ENCODE data around the gene ECI1. TPM values are rescaled to one million over a fixed set of nuclear protein-coding genes. Genes with fewer than 3 reads are reported as not detected.

ECI1 gene
- total RNA-seq, 1 experiment from 2014 or later = 140 TPM

DNA sequence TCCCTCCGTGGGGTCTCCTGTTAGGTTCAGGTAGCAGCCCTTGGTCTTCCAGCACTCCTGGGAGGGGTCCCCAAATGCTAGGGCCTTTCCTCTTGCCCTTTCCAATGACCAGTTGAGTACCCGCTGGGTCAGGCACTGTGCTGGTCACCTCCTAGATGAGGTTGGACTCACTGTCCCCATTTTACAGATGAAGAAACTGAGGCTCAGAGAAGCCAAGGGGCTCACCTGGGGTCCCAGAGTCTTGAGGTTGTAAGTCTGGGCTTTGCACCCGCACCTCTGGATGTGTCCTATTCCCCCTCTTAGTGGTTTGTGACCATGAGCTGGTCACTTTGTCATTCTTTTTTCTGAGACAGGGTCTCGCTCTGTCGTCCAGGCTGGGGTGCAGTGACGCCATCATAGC lies 53.6 kb downstream of the ECI1 start:
- DNase-seq (ENCODE audit: low read depth, low spot score) (no peak), ATAC-seq (no peak)
- H2AFZ ChIP-seq (ENCODE audit: low read depth, low read length, poor library complexity, severe bottlenecking) = no peak overlapping the region
- intact Hi-C loops (cut with micrococcal nuclease) = loop anchor here (10.0 kb wide), 1 partner anchor 307 kb away; no protein-coding TSS in a partner anchor
- ChIA-PET RAD21 (ENCODE audit: low non-redundant PET in 1 of 2, low total read pairs in 2 of 2, uncharacterized antibody in 2 of 2, unreplicated experiment in 2 of 2) (no interaction called here), CTCF (no interaction called here), POLR2A (interaction anchor here (1.5 to 2.1 kb wide), 2 partner anchors 17 to 43 kb away, joined by 3 to 6 read pairs; partner anchors contain the start of genes PGP and TRAF7)
- TF ChIP-seq SRF (IDR thresholded peaks at IDR 0.05; ENCODE audit: low read depth) = no peak
- TF ChIP-seq JUND (IDR thresholded peaks at IDR 0.05) = no peak
- TF ChIP-seq ELF1 (IDR thresholded peaks at IDR 0.05; ENCODE audit: borderline replicate concordance, low read depth) = no peak
- no peak for TF ChIP-seq CBX3 (IDR thresholded peaks at IDR 0.05; ENCODE audit: low read depth)
- H3K36me3 ChIP-seq (ENCODE audit: control insufficient read depth in 1 of 2, insufficient read depth in 2 of 2, low read length in 2 of 2) = no peaks in the 10 kb centered on the region
- H3K27me3 ChIP-seq (ENCODE audit: insufficient read depth, low read length) = no peaks in the 10 kb centered on the region
- no TSS peak for BruUV-seq (replicated peaks)
- H3K79me2 ChIP-seq (ENCODE audit: insufficient read depth, low read length) = no peaks in the 10 kb centered on the region
- H3K4me3 ChIP-seq (replicated peaks in 1 of 2; ENCODE audit: low read depth in 1 of 2, low read length in 2 of 2) = no peak overlapping the region
- no peak overlapping the region for H3K27ac ChIP-seq (ENCODE audit: low read depth, low read length)
- H3K9me3 ChIP-seq (ENCODE audit: control insufficient read depth in 1 of 2, insufficient read depth in 1 of 2, low read depth in 1 of 2, low read length in 2 of 2) = no peaks in the 10 kb centered on the region
- peaks cover 5 to 19% of the 10 kb centered on the region in 2 experiments for H3K4me1 ChIP-seq (ENCODE audit: control insufficient read depth in 1 of 2, insufficient read depth in 2 of 2, low read length in 2 of 2)
- no peak overlapping the region for H3K4me2 ChIP-seq (ENCODE audit: low read length)
- H3K9ac ChIP-seq (ENCODE audit: low read length) = no peak overlapping the region
- H4K20me1 ChIP-seq (ENCODE audit: insufficient read depth) = no peaks in the 10 kb centered on the region
- H3K9me2 ChIP-seq (ENCODE audit: insufficient read depth) = no peaks in the 10 kb centered on the region

DNA sequence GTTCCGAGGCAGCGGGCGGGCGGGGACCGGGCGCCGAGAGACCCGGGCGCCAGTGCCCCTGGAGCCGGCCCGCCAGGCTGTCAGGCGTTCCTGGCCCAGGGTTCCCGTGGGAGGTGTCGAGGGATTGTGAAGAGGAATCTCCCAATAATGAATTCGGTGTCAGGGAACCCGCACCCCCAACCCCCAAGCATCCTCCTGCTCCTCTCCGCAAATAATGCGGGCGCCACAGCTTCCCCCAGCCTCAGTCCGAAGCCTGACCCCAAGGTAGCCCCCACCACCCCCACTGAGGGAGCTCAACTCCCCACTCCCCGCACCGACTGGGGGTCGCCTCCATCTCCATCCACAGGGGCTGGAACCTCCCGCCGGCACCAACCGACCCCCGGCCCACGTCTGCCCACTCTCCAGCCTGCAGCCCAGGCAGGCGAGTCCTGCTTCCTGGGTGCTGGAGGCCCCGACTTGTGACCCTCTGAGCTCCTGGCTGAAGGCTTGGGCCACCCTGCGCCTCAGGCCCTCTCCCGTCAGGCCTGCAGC lies 54.3 kb downstream of the ECI1 start:
- intact Hi-C loops (cut with micrococcal nuclease) = loop anchor here (10.0 kb wide), 1 partner anchor 308 kb away; no protein-coding TSS in a partner anchor
- peaks cover 5 to 19% of the 10 kb centered on the region in 2 experiments for H3K4me1 ChIP-seq (ENCODE audit: control insufficient read depth in 1 of 2, insufficient read depth in 2 of 2, low read length in 2 of 2)
- H3K4me2 ChIP-seq (ENCODE audit: low read length) = no peak overlapping the region
- H3K79me2 ChIP-seq (ENCODE audit: insufficient read depth, low read length) = no peaks in the 10 kb centered on the region
- DNase-seq (ENCODE audit: low read depth, low spot score) (no peak), ATAC-seq (no peak)
- no peaks in the 10 kb centered on the region for H4K20me1 ChIP-seq (ENCODE audit: insufficient read depth)
- RAD21 ChIA-PET (ENCODE audit: low non-redundant PET in 1 of 2, low total read pairs in 2 of 2, uncharacterized antibody in 2 of 2, unreplicated experiment in 2 of 2) = no interaction called here
- H3K4me3 ChIP-seq (replicated peaks in 1 of 2; ENCODE audit: low read depth in 1 of 2, low read length in 2 of 2) = no peak overlapping the region
- no peaks in the 10 kb centered on the region for H3K27me3 ChIP-seq (ENCODE audit: insufficient read depth, low read length)
- H3K36me3 ChIP-seq (ENCODE audit: control insufficient read depth in 1 of 2, insufficient read depth in 2 of 2, low read length in 2 of 2) = no peaks in the 10 kb centered on the region
- no peak overlapping the region for H3K27ac ChIP-seq (ENCODE audit: low read depth, low read length)
- TF ChIP-seq SP1 (IDR thresholded peaks at IDR 0.05; ENCODE audit: low read depth) = no peak
- no peak for TF ChIP-seq ZNF274 (IDR thresholded peaks at IDR 0.05; ENCODE audit: low read depth, low read length)
- no TSS peak for BruUV-seq (replicated peaks)
- H2AFZ ChIP-seq (ENCODE audit: low read depth, low read length, poor library complexity, severe bottlenecking) = no peak overlapping the region
- no peaks in the 10 kb centered on the region for H3K9me3 ChIP-seq (ENCODE audit: control insufficient read depth in 1 of 2, insufficient read depth in 1 of 2, low read depth in 1 of 2, low read length in 2 of 2)
- no peak overlapping the region for H3K9ac ChIP-seq (ENCODE audit: low read length)
- POLR2A ChIA-PET = interaction anchor here (2.1 kb wide), 1 partner anchor 42 kb away, joined by 6 read pairs; the partner anchor contains the start of gene TRAF7
- CTCF ChIA-PET = interaction anchor here (3.5 kb wide), 1 partner anchor 55 kb away, joined by 24 read pairs; the partner anchor contains the start of gene ECI1
- H3K9me2 ChIP-seq (ENCODE audit: insufficient read depth) = no peaks in the 10 kb centered on the region

Measured in HCT116 (cell line).